Measurements from ENCODE around the gene USP25.

The USP25 gene

DNA sequence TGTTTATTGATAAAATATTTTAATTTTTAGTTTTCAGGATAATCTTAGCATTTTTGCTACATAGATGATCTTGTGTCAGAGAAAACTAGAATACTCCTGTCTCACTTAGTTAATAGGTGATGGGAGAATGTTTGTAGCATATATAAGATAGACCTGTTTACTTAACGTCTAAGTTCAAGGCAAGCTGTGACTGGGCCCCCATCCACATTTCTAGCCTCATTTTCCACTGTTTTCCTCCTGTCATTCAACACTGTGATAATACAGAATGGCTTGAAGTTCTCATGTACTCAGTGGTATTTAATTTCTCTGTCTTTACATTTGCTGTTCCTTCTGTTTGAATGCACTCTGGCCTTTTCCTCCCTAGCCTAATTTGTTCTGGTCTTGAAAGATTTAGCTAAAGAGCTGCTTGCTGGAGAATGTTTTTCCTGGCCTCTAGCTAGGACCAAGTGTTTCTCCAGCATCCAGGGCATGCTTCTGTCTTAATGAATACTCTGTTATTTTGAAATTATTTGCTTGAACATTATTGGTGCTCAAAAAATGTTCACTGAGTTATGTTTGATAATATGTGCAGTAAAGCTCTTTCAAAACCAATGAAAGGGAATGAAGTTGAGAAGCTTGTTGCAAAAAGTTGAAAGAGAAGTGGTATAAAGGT is 37.3 kb downstream of the USP25 start:
- no peak for DNase-seq (ENCODE audit: low read depth)

DNA sequence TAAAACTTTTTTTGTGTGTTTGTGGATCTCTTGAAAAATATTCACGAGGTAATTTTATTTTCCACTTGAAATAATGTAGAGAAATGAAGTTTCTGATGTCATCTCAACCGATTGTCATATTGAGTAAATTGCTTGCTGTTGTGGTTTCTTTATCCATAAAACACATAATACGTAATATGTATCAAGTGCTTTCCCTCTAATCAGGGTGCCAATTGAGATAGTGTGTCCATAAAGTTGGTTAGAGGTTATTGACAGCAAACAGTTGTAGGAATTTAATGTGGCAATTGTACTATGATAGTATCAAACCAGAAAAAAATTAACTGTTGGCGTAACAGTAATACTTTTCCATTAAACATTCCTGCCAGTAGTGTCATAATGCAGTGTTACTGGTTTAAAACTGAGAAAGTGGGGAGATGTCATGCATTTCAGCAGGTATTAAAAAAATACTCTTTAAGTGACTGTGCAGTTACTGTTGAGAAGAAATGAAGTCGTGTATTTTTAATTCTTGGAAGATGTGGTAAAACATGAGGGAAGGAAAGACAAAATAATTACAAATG is 38.3 kb downstream of the USP25 start:
- DNase-seq (ENCODE audit: low read depth): no peak

- DNase-seq (ENCODE audit: low read depth): no peak
Measured at GRCh38 chr21:15768853-15769252, 39.1 kb downstream of the USP25 start.

GRCh38 chr21:15771311-15771710 is 41.5 kb downstream of the USP25 start:
- no peak for DNase-seq (ENCODE audit: low read depth)

DNA sequence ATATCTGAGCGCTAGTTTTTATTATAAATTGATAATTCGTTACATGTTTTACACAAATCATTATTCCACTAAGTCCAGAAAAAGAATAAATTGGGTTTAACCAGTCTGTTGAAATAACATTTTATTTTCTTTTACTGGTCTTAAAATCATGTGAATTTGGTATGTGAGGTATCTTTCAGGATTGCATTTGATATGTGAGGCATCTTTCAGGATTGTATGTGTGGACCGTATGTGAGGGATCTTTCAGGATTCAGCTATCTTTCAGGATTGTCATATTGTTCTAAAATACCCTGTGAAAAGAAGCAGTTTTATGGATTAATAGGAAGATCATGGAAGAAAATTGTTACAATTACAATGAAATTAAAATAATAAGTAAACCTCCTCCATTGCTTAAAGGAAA is 42.9 kb downstream of the USP25 start:
- DNase-seq (ENCODE audit: low read depth): no peak

DNA sequence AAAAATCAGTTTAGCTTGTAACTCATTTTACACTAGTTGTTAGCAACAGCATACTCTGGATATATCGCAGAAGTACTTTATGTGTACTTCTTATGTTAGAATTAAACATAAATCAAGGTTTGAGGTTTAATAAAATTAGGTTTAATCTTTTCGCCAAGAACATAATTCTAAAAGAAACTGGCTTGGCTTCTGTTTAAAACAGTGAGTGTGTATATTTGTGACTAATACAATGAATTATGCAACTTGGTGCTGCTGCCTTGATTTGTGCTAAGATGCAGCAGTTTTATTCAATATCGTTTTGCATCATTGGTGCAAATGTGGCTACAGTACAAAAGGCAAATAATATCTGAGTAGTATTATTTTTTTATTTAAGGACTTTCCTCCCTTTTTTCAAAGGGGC is 44.8 kb downstream of the USP25 start:
- DNase-seq (ENCODE audit: low read depth): no peak

DNA sequence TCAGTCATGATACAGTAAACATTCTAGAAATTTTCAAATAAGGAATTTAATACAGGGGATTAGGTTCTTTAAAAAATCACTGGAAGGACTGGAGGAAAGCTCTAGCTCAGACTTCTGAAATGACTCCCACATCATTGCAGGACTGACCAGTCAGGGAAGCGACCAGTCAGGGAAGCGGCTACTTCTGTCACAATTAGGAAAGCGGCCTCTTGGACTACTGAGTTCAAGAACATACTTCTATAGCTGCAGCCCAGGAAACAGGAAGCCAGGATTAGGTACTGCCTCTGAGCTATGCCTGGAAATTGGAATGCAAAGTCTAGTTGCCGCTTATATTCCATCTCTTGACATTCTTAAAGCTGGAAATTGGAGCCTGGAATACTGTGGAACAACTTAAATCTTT is 45.5 kb downstream of the USP25 start:
- DNase-seq (ENCODE audit: low read depth): no peak

GRCh38 chr21:15775981-15776380 is 46.2 kb downstream of the USP25 start:
- DNase-seq (ENCODE audit: low read depth): no peak

DNA sequence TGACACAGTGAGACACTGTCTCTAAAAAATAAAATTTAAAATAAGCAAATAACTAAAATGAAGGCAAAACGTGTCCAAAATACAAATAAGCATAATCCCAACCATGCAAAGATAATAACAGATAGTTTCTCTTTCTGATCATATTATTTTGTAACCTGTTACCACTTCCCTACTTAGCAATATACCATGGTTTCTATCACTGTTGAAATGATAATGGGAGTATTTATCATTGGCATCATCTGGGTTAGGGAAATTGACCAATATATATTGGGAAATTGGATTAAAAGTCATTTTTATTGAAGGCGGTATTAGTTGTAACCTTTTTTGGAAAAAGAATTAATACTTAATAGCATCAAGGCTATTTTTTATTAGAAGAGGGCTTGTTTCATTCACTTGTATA is 47.0 kb downstream of the USP25 start:
- DNase-seq (ENCODE audit: low read depth): no peak

DNA sequence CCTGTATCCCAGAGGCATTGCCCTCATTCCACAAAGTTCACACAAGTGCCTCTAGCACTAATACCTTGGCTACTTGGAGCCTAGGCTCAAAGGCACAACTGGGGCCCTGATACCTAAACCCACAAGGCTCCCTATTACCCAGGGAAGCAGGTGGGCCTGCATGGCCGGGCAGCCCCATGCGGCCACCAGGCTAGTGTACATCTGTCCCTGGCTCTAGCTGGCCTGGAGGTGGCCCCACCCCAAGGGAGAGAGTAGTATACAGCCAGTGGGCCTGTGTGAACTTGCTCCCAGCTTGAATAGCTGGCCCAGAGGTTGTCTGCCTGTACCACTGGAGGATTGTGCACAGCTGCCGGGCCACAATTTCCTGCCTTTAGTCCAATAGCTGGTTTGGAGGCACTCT is 52.2 kb downstream of the USP25 start:
- no peak for DNase-seq (ENCODE audit: low read depth)

DNA sequence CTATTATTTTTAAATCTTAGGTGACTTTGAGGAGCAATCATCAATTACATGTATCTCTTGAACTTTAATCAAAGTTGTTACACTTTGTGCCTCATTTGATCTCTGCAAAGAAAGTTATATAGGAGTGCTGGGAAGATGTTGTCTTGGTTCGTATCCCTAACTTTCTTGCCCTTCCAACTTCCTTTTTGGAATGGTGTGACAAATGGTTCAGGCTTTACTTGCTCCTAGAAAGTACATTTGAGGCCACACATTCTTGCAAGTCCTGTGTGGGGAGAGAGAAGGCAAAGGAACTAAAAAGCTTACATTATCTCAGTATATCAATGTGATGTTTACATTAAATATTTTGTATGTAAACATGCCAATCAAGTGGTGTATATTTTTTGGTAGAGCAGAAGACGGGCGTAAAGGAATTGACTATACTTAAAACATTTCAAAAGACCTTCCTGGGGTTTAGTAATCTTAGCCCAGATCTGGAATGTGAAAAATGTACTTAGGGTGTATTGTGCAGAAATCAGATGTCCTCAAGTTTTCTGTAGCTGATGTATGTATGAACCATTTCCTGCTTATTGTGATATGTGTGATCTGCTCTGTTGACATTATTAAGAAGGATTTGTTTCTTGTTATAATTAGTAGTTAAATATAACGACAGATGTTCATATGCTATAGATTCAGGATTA is 59.2 kb downstream of the USP25 start:
- no peak for DNase-seq (ENCODE audit: low read depth)

DNA sequence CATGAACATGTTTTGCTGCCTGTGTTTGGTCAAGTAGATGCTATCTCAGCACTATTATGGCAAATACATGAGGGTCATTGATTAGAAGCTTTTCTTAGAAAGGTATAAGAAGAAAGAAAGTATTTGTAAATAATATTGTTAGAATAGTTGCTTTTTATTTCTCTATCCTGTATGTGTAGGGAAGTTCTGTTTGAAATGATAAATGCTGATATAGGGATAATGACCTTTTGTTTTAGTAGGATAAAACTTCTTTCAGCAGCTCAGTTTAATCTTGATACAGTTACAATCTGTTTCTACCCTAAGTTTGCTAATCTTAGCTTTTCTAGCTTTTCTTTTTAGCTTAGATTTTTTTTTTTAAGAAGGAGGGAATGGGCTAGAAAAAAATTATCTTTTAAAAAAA is 63.3 kb downstream of the USP25 start:
- DNase-seq (ENCODE audit: low read depth): no peak

DNA sequence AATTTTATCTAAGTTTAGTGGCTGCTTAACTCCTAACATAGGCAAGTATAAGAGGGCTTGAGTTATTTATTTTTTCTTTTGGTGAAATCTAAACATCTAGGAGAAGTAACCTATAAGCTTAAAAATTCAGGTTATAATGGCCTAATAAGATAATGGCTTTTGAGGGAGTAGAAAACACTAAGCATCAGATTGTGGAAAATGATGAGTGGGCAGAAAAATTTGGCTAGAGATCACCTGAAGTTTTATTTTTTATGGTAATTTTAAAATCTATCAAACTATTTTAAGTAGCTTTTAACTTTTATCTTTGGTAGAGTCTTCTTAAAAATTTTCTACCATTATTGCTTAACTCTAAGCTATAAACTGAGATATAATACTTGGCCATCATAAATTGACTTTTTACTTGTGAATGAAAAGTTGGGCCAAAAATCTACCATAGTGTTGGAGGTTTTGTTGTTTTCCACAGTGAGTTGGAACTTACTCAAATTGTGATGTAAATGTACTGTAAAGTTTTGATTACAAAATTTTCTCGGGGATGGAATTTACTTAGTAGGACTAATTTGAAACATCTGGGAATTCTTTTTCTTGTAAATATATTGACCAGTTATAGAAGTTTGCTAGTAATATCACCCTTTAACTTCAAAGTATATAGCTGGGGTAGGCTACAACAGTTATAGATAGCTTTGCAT is 63.9 kb downstream of the USP25 start:
- no peak for DNase-seq (ENCODE audit: low read depth)

DNA sequence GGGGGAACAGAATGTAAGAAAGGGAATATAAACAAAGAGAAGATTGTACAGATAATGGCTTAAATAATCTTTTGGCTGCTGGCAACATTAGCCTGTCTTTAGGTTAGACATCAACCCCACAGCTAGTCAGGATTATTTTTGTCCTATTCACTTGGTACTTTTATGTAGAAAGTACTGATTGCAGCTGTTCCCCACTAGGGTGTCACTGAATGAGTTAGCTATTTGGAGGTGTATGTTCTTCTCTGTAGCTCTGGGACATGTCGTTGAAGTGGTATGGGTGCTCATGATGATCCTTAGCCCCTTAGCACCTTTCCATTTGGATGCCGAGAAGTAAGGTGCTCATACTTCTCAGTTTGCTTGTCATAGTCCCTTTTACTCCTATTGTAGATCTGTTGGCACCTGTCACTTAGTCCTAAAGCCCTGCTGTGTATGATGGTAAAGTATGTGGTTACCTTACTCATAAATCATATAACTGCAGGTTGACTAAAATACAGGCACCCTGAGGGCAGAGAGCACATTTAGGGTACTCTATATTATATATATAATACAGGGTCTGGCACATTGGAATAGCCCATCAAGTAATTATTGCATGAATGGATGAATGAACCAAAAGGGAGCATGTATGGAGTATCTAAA is 64.6 kb downstream of the USP25 start:
- DNase-seq (ENCODE audit: low read depth): no peak

- DNase-seq (ENCODE audit: low read depth): no peak
Measured at GRCh38 chr21:15795533-15795932, 65.8 kb downstream of the USP25 start.

DNA sequence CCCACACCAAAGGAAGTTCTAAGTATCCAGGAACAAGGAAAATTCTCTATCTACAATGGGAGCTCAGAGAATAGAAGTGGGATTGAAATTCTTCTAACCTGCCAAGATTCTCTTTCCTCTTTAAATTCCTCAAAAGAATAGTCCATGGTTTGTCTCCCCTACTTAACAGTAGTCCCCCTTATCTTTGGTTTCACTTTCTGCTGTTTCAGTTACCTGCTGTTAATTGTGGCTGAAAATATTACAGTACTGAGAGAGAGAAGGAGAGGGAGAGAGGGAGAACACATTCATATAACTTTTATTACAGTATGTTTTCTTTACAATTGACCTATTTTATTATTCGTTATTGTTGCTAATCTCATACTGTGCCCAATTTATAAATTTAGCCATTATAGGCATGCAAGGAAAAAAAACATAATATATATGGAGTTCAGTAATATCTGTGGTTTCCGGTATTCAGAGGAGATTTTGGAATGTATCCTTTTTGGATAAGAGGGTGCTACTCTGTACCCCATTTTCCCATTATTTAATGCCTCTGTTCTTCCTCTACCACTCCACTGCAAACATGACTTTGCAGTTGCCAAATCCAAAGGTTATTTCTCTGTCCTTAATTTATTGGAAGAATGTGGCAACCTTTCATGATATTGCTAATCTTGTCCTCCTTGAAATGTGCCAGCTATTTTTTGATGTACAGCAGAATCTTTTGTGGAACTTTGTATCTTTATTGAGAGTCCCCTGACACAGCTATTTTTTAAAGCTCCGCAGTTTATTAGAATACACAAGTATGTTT is 68.0 kb downstream of the USP25 start:
- no peak for DNase-seq (ENCODE audit: low read depth)

DNA sequence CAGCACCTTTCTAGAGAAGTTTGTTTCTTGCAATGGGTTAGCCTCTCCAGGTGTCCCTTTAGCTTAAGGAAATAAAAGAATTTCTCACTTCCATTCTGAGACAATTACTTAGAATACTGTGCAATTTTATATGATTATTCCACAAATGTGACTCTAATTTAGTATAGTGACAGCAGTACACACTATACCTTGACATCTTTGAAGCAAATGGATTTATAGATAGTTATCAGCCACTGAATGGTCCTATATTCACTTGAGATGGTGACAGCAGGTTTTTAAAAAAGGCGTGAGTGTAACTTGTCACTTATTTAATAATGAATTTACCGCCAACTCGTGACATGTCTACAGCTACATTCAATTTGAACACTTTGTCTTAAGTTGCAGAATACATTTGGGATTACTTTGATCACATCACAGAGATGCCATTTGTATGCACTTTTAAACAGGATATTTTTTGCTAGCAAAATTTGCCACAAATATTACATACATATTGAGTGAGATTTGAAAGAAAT is 71.6 kb downstream of the USP25 start:
- DNase-seq (ENCODE audit: low read depth): no peak

DNA sequence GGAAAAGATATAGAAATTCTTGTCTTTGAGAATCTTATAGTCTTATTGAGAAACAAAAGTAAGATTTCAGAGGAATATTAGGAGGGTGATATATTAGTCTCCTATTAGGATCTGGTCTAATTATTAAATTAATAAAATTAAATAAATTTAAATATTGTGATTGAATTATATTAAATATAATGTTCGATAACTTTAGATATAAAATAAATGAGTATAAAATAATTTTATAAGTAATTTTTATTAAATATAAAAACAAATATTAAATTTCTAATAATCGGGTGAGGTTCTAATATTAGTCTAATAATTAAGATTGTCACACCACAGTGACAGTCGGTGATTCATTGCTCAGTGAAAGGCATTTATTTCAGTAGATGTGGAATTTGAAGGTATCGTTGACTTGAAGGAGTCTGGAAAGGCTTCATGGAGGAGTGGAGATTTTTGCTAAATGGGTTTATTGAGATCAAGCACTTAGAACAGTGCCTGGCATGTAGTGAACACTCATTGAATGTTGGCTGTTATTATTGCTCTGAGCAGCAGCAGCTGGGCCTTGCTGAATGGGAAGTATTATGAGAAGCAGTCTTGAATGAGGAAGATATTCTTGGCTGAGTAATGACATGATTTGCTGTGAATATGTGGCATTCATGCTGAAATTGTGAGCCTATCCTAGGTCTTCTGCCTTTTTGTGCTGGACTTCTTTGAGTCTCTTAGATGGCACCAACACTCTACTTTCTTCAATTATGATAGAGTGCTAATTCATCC is 74.6 kb downstream of the USP25 start:
- DNase-seq (ENCODE audit: low read depth): no peak

- no peak for DNase-seq (ENCODE audit: low read depth)
Measured at GRCh38 chr21:15809065-15809464, 79.3 kb downstream of the USP25 start.

- no peak for DNase-seq (ENCODE audit: low read depth)
Measured at GRCh38 chr21:15809818-15810217, 80.0 kb downstream of the USP25 start.

DNA sequence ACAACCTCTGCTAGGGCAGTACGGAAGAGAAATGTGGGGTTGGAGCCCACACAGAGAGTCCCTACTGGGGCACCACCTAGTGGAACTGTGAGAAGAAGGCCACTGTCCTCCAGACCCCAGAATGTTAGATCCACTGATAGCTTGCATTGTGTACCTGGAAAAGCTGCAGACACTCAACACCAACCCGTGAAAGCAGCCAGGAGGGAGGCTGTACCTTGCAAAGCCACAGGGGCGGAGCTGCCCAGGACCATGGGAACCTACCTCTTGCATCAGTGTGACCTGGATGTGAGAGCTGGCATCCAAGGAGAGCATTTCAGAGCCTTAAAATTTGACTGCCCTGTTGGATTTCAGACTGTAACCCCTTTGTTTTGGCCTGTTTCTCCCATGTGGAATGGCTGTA is 85.5 kb downstream of the USP25 start:
- no peak for DNase-seq (ENCODE audit: low read depth)
